ENCODE measurements around the gene RTTN.

RTTN gene

DNA sequence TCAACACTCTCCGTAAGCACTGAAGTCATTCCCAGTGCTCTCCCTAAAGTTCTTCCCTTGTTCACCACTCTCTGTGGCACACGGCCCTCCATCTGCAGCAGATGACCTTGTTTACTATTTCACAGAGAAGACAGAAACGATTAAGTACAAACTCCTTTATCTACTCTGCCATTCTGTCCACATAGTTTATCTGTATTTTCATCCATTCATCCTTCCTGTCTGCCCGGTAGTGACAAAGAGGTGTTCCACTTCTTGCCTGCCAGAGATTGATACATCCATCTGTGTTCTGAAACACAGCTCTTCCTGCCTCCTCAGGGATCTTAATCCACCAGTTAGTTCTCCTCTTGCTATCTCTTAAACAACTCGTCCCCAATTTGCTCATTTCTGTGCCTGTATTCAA, 179.9 kb downstream of the RTTN start:
- no peak for DNase-seq (ENCODE audit: low read depth in 2 of 2)

DNA sequence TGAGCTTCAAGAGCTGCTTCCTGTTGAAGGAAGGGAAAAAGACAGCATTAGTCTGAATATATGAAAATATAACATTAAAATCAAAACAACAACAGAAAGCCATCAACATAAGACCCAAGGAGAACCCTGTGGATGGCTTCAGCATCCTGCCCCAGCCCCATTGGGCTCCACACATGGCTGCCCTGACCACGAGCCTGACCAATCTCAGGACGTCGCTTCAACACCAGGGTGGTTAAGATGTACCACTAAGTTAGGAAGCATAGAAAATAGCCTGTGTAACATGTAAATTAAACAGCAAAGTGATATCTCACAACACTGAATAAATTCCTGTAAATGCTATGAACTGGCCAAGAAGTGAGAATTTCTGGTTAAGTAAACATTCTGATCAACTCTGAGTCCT, 180.7 kb downstream of the RTTN start:
- no peak for DNase-seq (ENCODE audit: low read depth in 2 of 2)

DNA sequence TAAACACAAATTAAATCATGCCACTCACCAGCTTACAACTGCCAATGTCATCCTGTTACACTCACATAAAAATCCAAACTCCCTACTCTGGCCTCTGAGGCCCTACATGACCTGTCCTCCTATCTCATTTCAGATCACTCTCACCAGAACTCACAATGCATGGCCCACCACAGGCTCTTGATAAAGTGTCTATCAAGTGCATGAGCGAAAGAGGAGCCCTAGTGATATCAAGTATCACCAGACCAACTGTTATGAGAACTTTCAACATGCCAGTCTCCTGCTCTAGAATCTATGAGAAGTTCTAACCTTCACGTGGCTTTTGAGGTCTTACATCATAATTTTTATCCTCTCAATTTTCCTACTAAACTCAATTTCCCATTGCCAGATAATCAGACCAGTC, 181.4 kb downstream of the RTTN start:
- no peak for DNase-seq (ENCODE audit: low read depth in 2 of 2)

DNA sequence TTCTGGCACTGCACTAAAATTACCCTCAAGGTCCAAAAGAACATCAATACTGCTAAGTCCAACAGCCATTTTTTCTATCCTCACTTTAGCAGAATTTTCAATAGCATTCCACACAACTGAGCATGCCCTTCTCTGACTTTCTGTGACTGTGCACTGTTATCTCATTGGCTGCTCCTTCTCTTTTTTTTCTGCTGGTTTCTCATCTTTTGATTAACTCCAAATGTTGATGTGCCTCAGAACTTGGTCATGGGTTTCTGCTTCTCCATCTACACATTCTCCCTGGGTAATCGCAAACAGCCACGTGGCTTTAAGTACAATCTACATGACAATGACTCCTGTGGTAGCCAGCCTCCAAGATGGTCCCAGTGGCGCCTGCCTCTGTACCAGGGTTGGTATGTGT, 182.9 kb downstream of the RTTN start:
- no peak for DNase-seq (ENCODE audit: low read depth in 2 of 2)

DNA sequence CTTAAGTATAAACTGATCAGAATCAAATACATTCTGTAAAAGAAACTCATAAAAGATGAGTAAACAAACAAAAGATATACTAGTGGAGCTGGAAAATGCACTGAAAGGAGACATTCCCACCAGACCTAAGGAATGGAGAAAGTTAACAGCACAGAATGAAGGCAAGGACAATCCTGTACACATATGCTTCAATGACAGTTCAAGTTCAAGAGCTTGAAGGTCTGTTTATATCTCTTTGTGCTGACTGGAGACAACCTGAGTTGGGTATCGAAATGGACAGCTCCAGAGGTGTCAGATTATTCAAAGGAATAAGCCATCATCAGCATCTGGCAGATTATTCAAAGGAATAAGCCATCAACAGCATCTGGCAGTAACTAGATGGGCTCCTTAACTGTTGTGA, 184.0 kb downstream of the RTTN start:
- no peak for DNase-seq (ENCODE audit: low read depth in 2 of 2)

DNA sequence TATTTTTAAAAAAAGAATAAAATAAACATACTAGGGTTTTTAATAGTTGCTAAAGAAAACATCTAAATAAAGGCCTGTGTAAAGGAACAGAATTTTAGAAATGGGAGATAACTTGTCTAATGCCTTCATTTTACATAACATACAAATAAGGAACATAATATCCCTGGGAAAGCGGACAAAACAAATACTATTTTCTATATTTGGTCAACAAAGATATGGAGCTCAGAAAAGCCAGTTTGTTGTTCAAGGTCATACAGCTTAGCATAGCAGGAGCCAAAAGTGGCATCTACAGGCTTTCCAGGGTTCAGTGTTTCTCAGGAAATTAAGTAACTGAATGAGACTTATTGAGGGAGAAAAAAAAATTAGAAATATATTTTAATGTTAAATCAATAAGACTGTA, 184.4 kb downstream of the RTTN start:
- no peak for DNase-seq (ENCODE audit: low read depth in 2 of 2)

DNA sequence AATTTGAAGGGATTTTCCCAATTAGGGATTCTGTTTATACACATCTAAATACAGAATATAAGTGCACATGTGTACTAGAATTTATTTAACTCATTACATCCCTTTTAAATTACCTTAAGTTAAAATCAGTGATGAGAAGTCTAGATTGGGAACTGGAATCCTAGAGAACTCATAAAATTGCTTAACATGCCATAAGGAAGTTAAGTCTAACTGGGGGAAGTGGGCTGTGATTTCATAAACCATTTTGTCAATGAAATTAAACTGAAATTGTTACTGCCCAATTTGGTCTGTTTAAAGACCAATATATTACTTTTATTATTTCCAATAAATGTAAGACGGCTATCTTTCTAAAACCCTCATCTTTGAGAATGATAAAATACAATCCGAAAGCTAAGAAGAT, 185.5 kb downstream of the RTTN start:
- no peak for DNase-seq (ENCODE audit: low read depth in 2 of 2)

DNA sequence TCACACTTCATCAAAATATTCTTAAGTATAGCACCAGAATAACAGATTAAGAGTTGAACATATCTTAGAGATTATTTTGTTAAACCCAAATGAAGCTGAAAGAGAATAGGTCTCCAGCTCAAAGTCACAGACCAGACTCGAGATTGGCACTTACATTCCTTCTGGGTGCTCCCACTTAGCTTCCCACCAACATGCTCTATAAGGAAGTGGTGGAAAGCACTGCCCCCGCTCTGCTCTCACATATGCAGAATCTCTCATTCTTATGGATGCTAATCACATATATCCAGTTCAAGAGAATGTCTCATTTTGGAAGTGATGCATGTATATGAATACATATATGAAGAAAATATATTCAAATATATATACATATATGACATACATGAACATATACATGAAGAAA, 186.4 kb downstream of the RTTN start:
- DNase-seq (ENCODE audit: low read depth in 2 of 2), result no peak

DNA sequence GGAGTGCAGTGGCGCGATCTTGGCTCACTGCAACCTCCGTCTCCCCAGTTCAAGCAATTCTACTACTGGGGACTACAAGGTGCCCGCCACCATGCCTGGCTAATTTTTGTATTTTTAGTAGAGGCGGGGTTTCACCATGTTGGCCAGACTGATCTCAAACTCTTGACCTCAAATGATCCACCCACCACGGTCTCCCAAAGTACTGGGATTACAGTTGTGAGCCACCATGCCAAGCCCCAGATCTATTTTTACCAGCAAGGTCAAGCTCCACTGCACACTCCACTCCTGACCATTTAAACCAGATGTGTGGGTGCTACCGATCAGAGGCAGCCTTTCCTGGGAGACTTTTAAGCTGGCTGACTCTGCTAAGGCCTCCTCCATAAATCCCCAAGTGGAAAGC, 190.4 kb downstream of the RTTN start:
- no peak for DNase-seq (ENCODE audit: low read depth in 2 of 2)

DNA sequence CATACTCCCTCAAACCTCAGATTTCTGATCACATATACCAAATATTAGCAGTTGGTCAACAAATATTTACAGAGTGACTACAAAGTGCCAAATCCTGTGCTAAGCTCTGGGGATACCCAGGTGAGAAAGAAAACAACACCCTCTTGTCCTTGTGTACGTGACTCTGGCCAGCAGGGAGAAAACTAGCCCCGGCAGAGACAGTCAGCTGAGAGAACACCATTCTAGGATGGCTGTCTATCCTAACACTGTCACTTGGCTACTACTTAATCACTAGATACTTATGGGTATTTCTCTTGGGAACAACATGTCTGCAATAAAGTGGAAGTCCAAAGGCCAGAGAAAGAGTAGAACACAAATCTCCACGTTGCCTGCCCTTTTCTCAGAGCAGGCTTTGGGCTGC, 199.9 kb downstream of the RTTN start:
- DNase-seq (ENCODE audit: low read depth in 2 of 2), result no peak

DNA sequence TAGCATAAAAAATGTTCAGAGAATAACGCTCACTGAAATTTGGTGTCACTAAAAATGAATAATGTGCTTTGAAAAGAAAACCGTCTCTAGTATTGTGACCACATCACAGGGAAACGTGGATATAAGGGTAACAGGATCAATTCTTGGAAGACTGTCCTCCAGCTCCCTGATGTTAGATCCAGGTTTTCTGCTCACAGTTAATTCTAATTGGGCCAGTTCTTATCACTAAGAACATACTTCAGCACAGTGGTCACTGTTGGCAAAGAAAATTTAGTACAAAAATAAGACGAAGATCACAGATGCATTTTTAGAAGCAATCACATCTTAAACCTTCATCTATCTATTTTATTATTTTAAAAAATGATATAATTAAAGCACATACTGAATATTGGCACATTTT, 200.8 kb downstream of the RTTN start:
- DNase-seq (ENCODE audit: low read depth in 2 of 2), result no peak

DNA sequence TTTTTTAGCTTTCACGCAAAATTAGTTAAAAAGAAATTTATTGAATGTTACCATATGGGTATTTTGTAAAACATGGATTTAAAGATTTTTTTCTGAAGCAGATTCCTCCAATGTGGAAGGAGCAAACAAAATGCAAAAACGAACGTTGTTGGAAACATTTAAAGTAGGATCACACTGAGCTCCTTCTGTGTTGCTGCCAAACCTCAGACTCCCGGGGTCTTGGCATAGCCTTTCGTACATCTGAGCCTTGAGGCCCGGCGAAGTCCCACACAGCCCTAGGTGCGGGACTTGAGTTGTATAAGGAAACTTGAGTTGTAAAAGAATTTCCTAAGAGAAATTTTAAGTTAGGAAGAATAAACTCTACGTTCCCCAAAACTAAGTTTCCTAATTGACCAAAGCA, 205.8 kb downstream of the RTTN start:
- DNase-seq (ENCODE audit: low read depth in 2 of 2), result no peak

DNA sequence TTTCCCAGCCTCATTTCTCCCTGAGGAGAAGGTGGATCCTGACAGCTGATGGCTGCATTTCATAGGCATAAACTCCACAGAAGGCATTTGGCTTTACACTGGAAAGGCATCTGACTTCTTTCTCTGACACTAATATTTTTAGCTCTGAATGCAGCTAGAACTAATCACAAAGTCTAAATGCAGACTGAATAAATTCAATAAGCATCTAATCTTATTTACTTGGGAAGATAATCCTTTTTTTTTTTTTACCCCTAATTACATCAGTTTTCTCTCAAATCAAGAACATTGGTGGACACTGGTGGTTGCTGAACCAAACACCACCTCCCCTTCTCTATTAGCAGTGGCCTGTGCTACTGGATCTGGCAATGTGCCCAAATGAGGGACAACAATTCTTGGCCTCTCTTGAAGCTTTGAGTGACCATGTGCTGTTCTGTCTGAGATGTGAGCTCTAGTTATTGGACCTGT, 206.9 kb downstream of the RTTN start:
- DNase-seq (ENCODE audit: low read depth in 2 of 2), result no peak

DNA sequence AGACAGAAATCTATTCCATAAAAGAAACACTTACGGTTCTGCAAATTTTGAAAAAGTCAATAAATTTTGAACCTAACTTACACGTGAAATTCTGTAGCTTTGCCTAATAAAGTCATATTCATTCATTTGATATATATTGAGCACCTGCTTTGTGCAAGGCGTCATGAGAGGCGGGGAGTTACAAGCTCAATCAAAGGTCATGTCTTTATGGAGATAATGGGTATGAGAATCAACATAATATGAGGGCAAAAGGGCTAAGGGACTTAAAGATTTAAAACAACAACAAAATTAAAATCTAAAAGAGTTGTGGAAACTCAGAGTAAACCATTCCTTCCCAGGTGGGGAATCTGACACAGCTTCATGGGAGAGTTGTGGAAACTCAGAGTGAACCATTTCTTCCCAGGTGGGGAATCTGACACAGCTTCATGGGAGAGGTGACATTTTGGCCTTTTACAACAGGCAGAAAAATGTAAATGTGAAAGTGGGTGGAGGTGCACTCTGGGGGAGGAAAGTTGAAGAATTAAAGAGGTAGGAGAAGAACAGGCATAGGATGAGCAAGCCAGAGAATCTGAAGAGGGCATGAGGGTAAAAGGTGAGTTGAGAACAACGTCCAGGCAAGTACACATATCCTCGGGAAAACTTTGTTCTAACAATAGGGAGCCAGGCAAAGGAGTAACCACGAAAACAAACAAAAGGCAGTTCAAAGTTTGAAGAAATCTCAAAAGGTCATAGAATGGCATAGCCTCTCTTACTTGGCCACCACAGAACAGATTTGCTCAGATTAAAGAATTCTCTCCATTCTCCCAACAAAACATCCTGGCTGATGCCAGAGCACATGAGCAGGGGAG, 208.3 kb downstream of the RTTN start:
- no peak for DNase-seq (ENCODE audit: low read depth in 2 of 2)

DNA sequence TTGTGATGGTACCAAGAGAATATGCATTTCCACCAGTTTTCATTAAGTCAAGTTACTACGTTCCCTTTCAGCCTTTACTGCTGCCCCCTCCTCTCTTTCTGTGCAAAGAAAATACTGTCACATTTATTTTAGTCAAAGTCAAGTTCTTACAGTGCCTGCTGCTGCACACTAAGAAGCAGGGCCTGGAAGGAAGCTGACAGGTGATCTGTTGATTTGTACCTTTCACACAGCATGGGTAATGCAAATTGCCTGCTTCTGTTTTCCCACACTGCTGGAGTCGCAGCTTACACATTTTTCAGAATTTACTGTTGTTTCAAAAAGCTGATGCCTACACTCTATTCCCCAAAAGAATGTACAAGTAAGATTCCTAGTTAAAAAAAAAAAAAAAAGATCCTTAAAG, 209.1 kb downstream of the RTTN start:
- no peak for DNase-seq (ENCODE audit: low read depth in 2 of 2)

DNA sequence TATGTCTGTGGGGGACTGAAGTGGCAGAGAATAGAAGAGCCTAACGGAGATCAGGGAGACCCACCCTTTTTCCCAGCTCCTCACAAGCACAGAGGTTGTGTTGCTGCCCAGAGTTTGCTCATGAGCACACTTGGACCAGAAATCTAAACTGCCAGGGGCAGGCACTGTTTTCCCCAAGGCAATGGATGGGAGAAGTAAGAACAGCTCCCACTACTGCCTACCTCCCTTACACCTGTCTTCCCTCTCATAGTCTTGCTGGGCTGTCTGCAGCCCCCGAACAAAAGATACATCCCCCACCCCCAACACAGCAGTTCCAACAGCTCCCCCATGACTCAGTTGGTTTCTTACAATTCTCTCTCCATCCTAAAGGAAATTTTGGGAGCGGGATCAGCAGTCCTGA, 209.7 kb downstream of the RTTN start:
- DNase-seq (ENCODE audit: low read depth in 2 of 2), result no peak

DNA sequence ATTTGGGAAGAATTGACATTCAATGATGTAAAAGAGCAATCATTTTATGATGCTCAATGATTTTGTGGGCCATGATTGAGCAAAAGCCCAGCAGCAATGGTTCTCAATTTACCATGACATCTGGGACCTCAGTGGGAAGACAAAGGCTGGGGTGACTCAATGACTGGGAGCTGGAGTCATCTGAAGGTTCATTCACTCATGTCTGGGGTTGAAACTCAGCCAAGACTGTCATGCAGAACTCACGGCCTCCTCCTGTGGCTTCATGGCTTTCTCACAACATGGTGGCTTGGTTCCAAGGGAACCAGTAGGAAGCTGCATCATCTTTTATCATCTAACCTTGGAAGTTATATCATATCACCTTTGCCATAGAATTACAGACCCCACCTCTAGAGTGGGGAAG, 212.7 kb downstream of the RTTN start:
- DNase-seq (ENCODE audit: low read depth in 2 of 2), result no peak

DNA sequence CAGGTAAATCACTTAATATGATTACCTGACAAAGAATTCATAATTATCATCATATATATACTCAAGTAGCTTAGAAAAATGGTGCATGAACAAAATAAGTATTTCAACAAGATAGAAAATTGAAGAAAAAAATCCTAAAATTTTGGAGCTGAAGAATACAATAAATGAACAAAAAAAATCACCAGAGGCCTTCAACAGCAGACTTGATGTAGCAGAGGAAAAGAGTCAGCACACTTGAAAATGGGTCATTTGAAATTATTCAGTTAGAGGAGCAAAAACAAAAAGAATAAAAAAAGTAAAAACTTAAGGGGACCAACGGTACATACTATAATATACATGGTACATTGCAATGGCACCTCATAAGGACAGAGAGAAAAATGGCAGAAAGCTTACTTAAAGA, 217.6 kb downstream of the RTTN start:
- no peak for DNase-seq (ENCODE audit: low read depth in 2 of 2)

DNA sequence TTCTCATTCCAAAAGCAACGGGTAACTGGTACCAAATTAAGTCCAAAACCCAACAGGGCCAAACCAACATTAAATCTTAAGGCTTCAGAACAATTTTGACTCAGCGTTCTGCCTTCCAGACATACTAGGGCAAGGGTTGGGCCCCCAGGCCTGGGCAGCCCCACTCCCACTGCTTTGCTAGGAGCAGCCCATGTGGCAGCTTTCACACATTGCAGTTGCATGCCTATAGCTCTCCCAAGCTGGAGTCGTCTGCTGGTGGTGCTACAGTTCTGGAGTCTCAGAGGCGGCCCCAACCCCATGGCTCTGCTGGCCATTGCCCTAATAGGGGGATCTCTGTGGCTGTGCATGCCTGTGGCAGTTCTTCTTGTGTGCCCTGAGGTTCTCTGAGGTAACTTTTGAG, 220.2 kb downstream of the RTTN start:
- no peak for DNase-seq (ENCODE audit: low read depth in 2 of 2)

DNA sequence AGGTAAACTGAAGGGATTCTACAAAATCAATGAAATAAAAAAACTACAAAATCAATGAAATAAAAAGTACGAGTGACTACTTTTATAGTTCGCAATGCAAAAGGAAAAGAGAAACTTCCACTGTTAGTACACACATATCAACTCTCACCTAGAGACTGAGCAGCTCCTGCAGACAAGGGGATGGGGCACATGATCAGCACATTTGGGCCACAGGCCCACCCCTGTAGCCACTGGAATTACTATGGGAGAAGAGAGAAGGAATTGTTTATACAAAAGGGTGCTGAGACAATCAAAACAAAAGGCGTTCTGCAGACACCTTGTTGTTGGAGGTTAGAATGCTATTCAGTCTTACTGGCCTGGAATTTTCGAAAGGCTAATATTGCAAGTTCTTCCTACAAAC, 223.1 kb downstream of the RTTN start:
- DNase-seq (ENCODE audit: low read depth in 2 of 2), result no peak

DNA sequence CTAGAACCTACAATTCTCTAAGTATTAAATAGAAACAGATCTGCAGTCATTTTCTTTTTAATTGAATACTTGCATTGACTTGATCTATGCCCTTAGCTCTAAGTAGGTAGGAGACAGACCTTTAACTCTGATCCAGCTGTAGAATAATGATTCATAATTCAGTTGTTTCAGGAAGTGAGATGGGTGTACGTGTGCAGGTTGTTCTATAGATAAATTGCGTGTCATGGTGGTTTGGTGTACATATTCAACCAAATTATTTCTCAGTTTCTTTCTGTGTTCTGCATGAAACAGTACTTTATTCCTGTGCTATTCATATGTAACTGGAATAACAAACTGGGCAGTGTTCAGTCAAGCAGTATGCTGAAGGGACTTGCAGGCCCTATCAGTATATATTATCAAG, 223.5 kb downstream of the RTTN start:
- DNase-seq (ENCODE audit: low read depth in 2 of 2), result no peak

DNA sequence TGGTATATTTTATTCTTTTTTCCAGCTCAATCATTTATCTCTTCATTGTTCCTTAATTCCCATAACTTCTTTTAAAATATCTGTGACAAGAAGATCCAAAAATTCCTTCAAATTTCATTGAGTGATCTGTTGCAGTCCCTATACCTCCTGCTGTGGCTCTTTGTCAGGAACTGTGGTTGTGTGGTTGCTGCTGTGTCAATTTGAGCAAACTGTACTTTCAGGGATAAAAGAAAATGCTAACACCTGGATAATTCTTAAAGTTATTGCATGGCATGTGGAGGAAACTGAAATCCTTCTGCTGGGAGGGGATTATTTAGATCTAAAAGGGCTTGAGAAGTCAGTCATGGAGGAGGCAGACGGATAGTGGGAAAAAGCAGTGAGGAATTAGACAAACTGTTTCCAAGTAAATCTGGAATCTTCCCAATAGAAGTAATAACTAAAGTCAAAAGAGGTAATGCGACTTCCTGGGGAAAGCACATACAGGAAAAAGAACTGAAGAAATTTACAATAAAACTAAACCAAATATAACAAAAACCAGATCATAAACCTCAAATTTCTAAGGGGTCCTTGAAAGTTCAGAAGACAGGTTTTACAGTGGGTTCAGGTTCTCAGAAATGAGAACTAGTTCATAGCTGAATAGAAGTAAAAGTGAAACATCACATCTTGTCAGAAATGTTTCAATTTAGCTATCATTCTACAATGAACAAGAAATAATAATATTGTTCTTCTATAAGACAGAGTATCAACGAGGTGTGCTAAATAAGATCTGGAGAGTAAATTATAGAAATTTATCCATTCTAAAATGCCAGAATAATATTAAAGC, 224.3 kb downstream of the RTTN start:
- no peak for DNase-seq (ENCODE audit: low read depth in 2 of 2)

DNA sequence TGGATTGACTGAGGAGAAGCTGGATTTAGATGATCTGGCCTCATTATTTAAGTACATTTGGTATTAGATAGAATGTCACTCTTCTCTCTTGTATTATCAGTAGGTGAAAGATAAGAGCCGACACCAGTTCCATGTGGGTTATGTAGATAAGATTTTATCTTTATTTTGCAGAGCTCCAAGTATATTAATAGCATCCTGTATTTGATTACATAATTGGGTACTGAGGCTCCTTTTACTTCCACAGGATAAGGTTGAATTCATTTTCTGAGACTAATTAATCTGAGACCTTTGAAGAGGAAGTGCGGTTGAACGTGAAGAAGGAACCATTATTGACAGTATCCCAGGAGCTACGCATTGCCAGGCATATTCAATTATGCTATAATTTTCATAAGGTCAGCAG, 225.0 kb downstream of the RTTN start:
- DNase-seq (ENCODE audit: low read depth in 2 of 2), result no peak
